GM18861 (cell line): Measurements from ENCODE around the gene AGAP9.
"Not testable (repeated sequence)": the region's sequence is repeated elsewhere in the genome, so short reads cannot be mapped to it uniquely, and the experiment has no call there.

Experiments
- ATAC-seq: cut with Tn5 transposase; IDR thresholded peaks from one replicate; pipeline ENCODE4 v1.9.1; 2021; ENCODE audit not compliant: unreplicated experiment

Gene AGAP9

GRCh38 chr10:47523475-47523874 is at the start of gene AGAP9:
Gene AGAP9 (minus strand): TSS chr10:47523638. CDS start chr10:47523526, 112 bp downstream.
- ATAC-seq = not testable (repeated sequence)

- not testable (repeated sequence) for ATAC-seq
These were observed 47.9 kb upstream of the AGAP9 start for GRCh38 chr10:47571138-47571912.

DNA sequence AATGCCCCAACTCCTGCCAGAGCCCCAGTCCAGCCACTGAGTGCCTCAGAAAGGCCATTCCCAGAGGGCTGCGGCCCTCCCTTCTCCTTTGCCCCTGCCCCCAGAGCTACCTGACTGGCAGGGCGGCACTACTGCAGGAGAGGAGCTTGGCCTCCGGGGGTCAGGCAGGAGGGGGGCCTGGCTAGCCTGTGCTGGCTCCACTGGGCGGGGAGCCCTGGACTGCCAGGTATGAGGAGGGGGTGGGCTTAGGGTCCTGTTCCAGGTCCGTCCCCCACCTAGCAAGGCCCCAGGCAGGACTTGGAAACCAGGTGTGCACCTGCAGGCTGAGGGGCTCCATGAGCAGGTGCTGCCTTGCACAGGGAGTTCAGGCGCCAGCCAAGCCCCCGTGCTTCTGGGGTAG is 43.3 kb upstream of the AGAP9 start:
- ATAC-seq = not testable (repeated sequence)

- not testable (repeated sequence) for ATAC-seq
These were observed 42.8 kb upstream of the AGAP9 start for GRCh38 chr10:47566108-47566699.

DNA sequence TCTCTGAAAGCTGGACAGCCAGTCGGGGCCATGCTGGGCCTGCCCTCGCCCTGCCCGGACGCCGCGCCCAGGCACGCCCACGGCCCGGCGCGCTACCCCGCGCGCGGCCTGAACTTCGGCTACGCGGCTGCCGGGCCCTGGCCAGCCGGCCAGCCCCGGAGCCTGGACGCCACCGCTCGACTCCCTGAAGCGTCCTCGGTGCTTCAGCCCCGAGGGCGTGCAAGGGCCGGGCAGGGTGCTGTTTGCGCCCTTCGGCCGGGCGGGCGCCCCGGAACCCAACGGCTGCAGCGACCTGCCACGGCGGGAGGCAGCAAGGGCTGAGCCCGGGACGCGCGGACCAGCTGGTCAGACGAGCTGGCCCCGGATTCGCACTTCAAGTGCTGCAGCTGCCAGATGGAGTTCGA is 42.1 kb upstream of the AGAP9 start:
- not testable (repeated sequence) for ATAC-seq

GRCh38 chr10:47564953-47565352 is 41.5 kb upstream of the AGAP9 start:
- ATAC-seq = not testable (repeated sequence)

- ATAC-seq = not testable (repeated sequence)
These were observed 40.9 kb upstream of the AGAP9 start for GRCh38 chr10:47564318-47564717.

- not testable (repeated sequence) for ATAC-seq
These were observed 37.0 kb upstream of the AGAP9 start for GRCh38 chr10:47560452-47560851.

DNA sequence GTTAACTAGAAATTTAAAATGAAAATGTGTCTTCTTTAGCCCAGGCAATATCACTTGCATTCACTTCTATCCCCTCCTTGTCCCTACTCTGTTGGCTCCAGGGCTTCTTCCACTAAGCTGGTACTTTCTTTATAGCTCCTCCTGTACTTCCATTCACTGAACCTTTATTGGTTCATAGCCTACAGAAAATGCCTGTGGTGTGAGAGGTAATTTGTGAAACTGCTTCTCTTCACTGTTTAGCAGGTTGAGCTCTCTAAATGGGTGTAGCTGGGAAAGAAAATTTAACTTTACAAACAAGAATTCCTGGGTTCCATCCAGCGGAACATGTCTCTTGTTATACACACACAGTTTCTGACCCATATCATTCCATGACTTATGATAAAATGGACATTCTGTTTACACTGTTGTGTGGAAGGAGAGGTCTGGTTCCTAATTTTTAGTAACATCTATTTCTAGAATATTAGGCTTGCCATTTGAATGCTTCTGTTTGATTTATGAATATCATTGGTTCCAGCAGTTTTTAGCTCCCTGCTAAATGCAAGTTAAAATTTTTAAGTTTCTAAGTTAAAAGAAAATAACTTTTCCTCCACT is 36.4 kb upstream of the AGAP9 start:
- not testable (repeated sequence) for ATAC-seq

DNA sequence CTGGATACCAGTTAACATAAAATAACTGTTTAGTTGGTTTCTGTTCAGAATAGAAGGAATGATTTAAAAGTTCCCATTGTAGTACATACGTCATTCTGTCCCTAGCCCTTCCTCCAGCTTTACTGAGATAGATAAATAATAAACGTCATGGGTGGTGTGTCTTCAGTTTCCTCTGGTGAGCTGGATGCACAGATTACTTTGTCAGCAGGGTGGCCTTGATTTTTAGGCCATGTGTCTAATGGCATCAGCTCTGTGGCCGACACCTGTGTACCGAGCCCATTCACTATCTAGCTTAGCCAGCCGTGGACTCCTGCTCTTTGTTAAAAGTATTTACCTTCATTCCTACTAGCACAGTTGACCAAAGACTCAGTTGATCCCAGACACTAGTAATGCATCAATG is 34.7 kb upstream of the AGAP9 start:
- not testable (repeated sequence) for ATAC-seq

DNA sequence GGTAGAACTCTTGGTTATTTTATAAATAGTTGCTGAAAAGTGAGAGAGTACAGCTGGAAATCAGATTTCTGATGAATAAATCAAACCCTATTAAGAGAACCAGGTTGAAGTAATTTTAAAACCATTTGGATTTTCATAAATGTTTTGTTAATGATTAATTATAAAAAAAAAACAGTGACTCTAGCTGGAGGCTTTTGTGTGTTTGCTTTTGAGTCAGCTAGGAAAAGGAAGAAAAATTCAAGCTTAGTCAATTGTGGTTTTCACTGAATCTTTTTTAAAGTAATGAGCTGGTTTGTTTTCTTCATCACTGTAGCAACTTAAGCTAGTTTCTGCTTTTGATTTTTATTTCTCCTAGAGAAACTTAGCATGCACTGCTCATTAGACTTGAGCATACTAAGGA is 34.2 kb upstream of the AGAP9 start:
- ATAC-seq = peak; percentile 73

DNA sequence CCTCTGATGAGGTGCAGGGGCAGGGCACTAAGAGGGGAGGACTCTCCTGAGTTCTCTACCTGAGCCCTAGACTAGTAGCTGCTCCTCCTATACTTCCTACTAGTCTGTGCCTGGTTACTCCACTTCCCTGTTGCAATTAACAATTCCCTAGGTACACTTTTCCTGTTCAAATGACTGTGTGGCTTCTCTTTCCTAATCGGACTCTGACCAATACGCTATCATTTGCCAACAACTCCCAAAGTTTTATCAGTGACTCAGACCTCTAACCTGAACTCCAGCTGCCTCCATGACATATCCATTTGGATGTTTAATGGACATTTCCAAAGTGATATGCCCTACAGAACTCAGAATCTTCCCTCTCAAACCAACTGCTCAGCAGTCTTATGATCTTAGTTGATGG is 31.9 kb upstream of the AGAP9 start:
- not testable (repeated sequence) for ATAC-seq

- ATAC-seq = not testable (repeated sequence)
These were observed 31.1 kb upstream of the AGAP9 start for GRCh38 chr10:47554552-47554951.

DNA sequence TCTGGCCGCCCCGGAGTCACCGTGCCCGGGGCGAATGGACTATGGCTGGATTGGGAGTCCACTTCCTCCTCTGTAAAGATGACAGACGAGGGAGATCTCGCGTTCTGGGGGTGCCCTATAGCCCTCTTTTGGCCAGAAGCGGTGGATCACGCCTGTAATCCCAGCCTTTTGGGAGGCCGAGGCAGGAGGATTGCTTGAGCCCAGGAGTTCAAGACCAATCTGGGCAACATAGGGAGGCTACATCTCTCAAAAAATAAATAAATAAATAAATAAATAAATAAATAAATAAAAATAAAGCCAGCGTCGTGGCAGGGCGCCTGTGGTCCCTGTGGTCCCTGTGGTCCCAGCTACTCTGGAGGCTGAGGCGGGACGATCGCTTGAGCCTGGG is 30.4 kb upstream of the AGAP9 start:
- not testable (repeated sequence) for ATAC-seq

GRCh38 chr10:47553214-47553859 is 29.9 kb upstream of the AGAP9 start:
- ATAC-seq = peak; percentile 51

GRCh38 chr10:47552719-47553118 is 29.3 kb upstream of the AGAP9 start:
- peak; percentile 66 for ATAC-seq

DNA sequence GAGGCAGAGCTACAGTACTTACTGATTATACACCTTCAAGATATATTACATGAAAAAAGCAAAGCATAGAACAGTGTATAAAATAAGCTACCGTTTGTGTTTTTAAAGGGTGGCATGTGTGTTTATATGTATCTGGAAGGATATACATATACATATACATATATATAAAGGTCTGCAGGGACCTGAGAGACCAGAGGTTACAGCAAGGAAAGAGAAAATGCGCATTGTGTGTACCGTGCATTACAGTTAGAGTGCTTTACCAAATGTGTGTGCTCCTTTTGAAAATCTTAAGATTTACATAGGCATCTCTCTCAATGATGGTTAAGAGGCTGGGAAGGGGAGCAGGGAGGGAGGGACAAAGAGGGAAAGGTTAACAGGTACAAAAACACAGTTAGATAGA is 23.8 kb upstream of the AGAP9 start:
- ATAC-seq = not testable (repeated sequence)

DNA sequence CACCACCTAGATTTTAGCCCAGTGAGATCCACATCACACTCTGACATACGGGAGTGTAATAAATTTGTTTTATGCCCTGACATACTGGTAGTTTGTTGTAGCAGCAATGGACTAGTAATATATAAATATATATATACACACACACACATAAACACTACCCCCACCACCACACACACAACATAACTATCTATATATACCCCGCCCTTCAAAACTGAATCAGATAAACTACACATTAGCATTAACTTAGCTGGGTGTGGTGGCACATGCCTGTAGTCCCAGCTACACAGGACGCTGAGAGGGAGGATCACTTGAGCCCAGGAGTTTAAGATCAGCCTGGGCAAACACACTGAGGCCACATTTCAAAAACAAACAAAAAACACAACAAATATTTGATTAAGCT is 13.0 kb upstream of the AGAP9 start:
- not testable (repeated sequence) for ATAC-seq

DNA sequence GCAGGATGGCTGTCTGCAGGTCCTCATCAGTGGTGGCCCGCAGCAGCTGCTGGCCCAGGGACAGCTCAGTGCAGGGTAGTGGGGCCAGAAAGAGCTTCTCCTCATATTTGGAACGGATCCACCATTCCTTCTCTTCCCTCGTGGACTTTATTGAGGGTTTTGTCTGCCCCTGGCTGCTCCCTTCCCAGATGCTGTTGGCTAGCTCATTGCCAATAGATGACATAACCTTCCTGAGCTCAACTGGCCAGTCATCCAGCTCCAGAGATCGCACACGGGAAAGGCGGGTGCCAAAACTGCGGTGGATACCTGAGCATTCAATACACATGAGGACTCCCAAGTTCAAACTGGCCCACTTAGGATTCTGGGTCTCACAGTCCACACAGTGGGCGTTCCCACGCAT is 21.1 kb downstream of the AGAP9 start:
- not testable (repeated sequence) for ATAC-seq

- ATAC-seq = not testable (repeated sequence)
These were observed 29.2 kb downstream of the AGAP9 start for GRCh38 chr10:47494226-47494625.

GRCh38 chr10:47491600-47491999 is 31.8 kb downstream of the AGAP9 start, which contains the start of gene FAM25G:
Gene FAM25G (minus strand): TSS chr10:47491700. CDS start chr10:47491674, 26 bp downstream.
- ATAC-seq = not testable (repeated sequence)
